ENCODE measurements around the gene ZSCAN10.
"Not testable (repeated sequence)": the region's sequence is repeated elsewhere in the genome, so short reads cannot be mapped to it uniquely, and the experiment has no call there.

Gene ZSCAN10

DNA sequence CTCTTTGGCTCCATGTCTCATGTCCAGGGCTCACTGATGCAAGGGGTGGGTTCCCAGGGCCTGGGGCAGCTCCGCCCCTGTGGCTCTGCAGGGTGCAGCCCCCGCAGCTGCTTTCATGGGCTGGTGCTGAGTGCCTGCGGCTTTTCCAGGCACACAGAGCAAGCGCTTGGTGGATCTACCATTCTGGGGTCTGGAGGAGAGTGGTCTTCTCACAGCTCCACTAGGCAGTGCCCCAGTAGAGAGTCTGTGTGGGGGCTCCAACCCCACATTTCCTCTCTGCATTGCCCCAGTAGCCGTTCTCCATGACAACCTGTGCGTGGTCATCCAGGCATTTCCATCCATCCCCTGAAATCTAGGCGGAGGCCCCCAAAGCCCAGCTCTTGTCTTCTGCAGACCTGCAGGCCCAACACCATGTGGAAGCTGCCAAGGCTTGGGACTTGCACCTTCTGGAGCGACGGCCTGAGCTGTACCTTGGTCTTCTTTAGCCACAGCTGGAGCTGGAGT lies 28.4 kb downstream of the ZSCAN10 start:
- H3K27ac ChIP-seq: no peak overlapping the region
- TF ChIP-seq ZFX (IDR thresholded peaks at IDR 0.05; ENCODE audit: borderline replicate concordance): no peak
- no peak for TF ChIP-seq CTCF (IDR thresholded peaks at IDR 0.05)

DNA sequence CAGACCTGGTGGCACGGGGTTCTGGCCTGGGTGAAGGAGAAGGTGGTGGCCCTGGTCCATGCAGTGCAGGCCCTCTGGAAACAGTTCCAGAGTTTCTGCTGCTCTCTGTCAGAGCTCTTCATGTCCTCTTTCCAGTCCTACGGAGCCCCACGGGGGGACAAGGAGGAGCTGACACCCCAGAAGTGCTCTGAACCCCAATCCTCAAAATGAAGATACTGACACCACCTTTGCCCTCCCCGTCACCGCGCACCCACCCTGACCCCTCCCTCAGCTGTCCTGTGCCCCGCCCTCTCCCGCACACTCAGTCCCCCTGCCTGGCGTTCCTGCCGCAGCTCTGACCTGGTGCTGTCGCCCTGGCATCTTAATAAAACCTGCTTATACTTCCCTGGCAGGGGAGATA lies 29.9 kb downstream of the ZSCAN10 start:
- H3K27ac ChIP-seq: not testable (repeated sequence)

DNA sequence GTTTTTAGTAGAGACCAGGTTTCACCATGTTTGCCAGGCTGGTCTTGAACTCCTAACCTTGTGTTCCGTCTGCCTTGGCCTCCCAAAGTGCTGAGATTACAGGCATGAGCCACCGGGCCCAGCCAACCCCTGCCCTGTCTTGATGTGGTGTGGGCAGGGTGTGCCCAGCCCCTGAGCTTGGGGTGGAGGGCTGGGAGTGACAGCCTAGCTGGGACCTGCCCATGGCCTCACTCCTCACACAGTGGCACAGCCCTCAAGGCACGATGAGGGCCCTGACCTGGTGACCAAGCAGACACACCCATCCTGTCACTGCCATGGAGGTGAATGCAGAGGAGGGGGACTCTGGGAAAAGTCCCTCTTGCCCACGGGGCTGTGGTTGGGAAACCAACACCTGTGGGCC lies 30.6 kb downstream of the ZSCAN10 start:
- no peak overlapping the region for H3K27ac ChIP-seq
- TF ChIP-seq ZFX (IDR thresholded peaks at IDR 0.05; ENCODE audit: borderline replicate concordance) (no peak), CTCF (IDR thresholded peaks at IDR 0.05) (no peak)

- TF ChIP-seq CTCF (IDR thresholded peaks at IDR 0.05) (no peak), ZFX (IDR thresholded peaks at IDR 0.05; ENCODE audit: borderline replicate concordance) (no peak)
- no peak overlapping the region for H3K27ac ChIP-seq
These were observed 32.7 kb downstream of the ZSCAN10 start for GRCh38 chr16:3066440-3066748.

DNA sequence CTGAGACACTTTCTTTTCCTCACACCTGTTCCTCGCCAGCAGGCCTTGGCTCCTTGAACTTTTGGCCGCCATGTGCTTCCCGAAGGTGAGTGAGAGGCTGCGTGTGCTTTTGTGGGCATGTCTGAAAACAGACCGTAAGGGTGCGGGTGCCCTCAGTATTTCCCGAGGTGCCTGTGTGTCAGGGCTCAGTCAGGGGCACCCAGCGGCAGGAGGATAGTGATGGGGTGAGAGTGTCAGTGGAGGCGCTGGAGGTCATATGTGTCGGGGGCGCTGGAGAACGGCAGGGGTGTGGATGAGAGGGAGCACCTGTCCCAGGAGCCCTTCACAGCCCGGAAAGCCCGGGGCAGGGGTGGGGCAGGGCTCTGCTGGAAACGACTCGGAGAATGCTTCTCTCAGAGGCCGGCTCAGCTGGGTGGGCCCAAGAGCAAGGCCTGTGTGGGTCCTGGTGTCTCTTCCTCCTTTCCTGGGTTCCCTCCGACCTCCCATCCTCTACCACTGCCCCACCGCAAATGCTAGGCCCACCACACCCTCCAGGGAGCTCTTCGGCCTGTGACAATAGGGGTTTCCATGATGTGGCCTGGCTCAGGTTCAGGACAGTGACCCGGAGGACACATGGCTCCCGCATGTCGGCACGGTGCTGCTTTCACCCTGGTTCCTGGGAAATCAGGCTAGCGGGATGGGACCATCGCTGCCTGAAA lies 33.2 kb downstream of the ZSCAN10 start:
- no peak overlapping the region for H3K27ac ChIP-seq
- TF ChIP-seq ZFX (IDR thresholded peaks at IDR 0.05; ENCODE audit: borderline replicate concordance) (no peak), CTCF (IDR thresholded peaks at IDR 0.05) (no peak)

GRCh38 chr16:3065069-3065741 lies 33.9 kb downstream of the ZSCAN10 start, which contains the start of gene IL32:
TSS of gene IL32 (plus strand) at chr16:3065640. CDS start at chr16:3065812, 172 bp downstream.
- H3K27ac ChIP-seq: no peak within 1 kb of the TSS
- no peak for TF ChIP-seq CTCF (IDR thresholded peaks at IDR 0.05)
- TF ChIP-seq ZFX (IDR thresholded peaks at IDR 0.05; ENCODE audit: borderline replicate concordance): no peak

GRCh38 chr16:3063625-3064386 lies 35.3 kb downstream of the ZSCAN10 start:
- no peak overlapping the region for H3K27ac ChIP-seq

DNA sequence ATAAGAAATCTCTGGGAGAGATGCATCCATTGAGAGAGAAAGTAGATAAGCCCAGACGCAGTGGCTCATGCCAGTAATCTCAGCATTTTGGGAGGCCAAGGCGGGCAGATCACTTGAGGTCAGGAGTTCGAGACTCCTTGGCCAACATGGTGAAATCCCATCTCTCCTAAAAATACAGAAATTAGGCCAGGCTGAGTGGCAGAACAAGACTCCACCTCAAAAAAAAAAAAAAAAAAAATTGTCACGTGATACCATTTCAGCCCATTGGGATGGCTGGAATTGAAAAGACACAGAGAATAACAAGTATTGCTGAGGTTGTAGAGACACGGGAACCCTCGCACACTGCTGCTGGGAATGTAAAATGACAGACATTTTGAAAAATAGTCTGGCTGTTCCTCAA lies 36.5 kb downstream of the ZSCAN10 start:
- H3K27ac ChIP-seq: no peak overlapping the region
- TF ChIP-seq ZFX (IDR thresholded peaks at IDR 0.05; ENCODE audit: borderline replicate concordance) (no peak), CTCF (IDR thresholded peaks at IDR 0.05) (no peak)

More at GRCh38 chr16:3063625-3064386, 35.3 kb downstream of the ZSCAN10 start:
- TF ChIP-seq ZFX (IDR thresholded peaks at IDR 0.05; ENCODE audit: borderline replicate concordance): no peak

All from 22Rv1 (cell line).